GM23248 (cell line): Measurements from ENCODE around the gene PTPRT.

ENCODE experiments used
- EZH2 ChIP-seq: fragments of 200-600 bp; sonication (generic); IDR thresholded peaks from 2 replicates; pipeline ENCODE4 v1.6.1; 2018; ENCODE audit warnings: antibody characterized with exemption, mild to moderate bottlenecking; ENCODE audit not compliant: insufficient read depth, poor library complexity, severe bottlenecking
- EZH2phosphoT487 ChIP-seq: fragments of 200-600 bp; sonication (generic); IDR thresholded peaks from 2 replicates; pipeline ENCODE4 v1.6.1; 2018; ENCODE audit warnings: antibody characterized with exemption, moderate library complexity, mild to moderate bottlenecking, low read depth; ENCODE audit not compliant: insufficient read depth

DNA sequence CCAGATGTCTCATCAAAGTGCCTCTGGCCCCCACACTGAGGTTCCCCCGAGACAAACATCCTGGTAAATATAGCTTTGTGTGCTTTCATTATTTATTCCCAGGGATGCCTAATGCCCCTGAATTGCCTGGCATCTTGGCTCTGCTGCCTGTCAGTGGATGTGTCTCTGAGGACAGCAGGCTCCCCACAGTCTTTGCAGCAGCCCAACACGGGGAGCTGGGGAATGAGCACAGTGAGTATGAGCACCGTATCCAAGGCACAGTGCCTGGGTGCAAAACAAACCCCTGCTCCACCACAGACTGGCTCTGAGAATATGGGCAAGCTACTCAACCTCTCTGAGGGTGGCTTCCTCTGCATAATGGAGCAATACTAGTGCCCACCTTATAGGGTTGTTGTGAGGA, 165.9 kb downstream of the PTPRT start:
- TF ChIP-seq EZH2 (no peak), EZH2phosphoT487 (no peak)
